Suprapubic skin (tissue), 4 donors: Measurements from ENCODE around the gene TEKT5.

Source experiments
- CTCF ChIP-seq, 2 donors: fragments of 200-600 bp in 1 of 2; fragments of 450-650 bp in 1 of 2; sonication (generic) in 1 of 2; IDR thresholded peaks; one replicate each; pipeline ENCODE4 v1.5.1; 2016 to 2019; ENCODE audit warnings: antibody characterized with exemption in 2 of 2, mild to moderate bottlenecking in 1 of 2, moderate library complexity in 1 of 2
- EP300 ChIP-seq: sonication (generic); formaldehyde crosslinking; IDR thresholded peaks from one replicate; pipeline ENCODE4 v1.6.1; 2017; ENCODE audit warnings: antibody characterized with exemption
- POLR2AphosphoS5 ChIP-seq, 3 donors: sonication (generic); formaldehyde crosslinking; IDR thresholded peaks; one replicate each; pipeline ENCODE4 v1.6.1; 2017; ENCODE audit warnings: antibody characterized with exemption in 3 of 3

DNA sequence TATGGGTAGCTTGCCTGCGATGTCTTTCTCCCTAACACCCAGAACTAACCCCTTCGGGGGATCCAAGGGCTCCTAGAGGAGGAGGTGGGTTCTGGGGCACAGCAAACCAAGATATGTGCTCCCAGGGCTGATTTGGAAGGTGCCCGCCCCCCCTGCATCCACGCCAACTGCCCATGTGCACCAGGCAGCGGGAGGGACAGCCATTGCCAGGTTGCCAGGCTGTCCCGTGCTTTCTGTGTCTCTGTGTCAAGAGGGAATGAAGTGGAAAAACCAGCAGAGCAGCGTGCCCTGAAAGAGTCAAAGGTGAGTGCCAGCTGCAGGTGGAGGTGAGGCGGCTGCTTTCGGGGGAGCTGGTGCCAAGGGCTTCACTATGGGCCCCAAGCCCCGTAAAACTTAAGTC, 6.4 kb downstream of the TEKT5 start:
- TF ChIP-seq CTCF (IDR thresholded peaks at IDR 0.05) (no peak), POLR2AphosphoS5 (IDR thresholded peaks at IDR 0.05) (no peak), EP300 (no peak)
